NCI-H524 (cell line): ENCODE data around the gene MCC.

Source experiments
- DNase-seq, 2 experiments: peaks; one replicate each; lab custom pipeline; 2025; lab: John Stamatoyannopoulos, UW

Gene MCC

DNA sequence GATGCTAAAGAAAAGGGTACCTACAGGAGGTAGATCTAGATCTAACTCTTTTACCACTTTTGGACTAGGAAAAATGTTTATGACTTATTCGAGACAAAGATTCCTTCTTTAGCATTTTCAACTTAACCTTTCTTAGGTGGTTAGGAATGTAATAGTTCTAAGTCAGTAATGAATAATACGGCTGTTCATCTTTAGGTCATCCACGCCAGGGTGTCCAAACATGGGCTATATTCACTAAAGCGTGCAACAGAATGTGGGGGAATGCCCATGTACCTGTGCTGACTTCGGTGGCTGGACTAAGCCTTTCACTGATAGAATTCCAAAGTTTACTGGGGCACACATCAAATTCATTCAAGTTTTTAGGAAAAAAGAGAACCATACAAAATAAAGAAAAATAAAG, 218.2 kb downstream of the MCC start:
- DNase-seq = no peak

DNA sequence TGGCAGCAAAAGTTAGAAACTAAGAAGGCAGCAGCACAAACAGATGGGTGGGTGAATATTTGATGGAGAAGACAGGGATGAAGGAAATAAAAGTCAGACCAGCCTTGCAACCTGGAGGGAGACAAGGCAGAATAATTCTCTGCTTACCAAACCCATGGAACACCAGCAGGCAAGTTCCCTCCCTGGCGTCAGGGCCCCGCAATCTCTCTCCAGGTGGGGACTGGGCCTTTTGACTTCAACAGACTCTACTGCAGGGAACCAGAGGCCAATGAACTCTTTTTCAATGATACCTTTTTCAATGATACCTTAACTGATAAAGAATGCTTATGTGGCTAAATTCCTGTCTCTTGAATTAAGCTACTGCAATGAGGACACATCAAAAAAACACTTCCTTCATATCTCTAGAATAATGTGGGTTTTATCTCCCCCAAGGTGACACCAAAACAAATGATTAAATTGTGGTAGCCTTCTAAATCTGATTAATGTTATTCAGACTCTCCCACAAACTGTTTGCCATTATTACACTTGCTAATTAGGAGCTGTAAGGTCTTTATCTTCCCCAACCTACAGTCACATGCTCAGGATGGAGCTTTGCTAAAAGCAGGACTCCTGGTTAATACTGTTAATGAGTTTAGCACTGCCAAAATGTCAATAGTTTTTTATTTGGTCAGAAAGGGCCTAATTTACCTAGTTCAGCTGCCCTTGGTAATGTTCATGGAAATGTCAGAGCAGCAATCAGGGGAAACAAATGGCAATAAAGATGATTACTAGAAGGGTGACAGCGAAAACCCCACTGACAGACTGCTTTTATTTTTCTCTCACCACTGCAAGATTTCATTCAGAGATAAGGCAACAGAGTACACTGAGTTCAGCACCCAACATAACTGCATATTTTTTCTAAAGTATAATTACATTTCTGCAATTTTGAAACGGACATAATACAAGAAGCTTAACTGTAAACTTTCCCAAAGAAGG, 218.9 kb downstream of the MCC start:
- no peak for DNase-seq

DNA sequence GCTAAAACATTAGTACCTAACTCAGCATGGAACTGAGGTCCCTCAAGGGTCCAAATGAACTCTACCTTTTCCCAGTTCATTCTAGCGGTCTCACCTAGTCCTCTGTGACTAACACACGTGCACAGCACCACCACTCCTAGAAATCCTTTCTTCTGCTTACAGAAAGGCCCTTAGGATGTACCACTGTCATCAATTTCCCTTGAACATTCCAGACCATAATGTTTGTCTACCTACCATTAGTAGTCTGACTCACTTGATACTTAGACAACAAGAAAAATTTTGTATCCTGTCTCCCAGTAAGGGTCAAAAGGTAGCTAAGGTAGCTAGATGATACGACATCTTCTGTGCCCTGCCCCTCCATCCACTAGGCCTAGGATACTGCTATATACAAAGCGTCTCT, 220.0 kb downstream of the MCC start:
- no peak for DNase-seq

DNA sequence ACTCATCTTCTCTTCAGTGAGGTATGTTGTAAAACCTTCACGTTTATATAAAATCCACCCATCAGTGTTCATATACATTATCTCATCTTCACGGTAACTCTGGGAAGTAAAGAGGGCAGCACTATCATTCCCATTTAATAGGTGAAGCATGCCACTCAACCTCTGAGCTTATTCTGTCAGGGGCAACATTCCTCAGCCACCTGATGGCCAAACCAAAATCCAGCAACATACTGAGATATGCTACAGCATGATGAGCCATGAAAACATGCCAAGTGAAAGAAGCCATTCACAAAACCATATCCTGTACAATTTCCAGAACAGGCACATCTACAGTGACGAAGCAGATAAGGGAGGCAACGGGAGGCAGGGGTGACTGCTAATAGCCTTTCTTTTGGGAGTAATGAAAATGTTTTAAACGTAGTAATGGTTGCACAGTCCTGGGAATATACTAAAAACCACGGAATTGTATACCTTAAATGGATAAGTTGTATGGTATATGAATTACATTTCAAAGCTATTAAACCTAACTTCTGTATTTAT, 220.8 kb downstream of the MCC start:
- DNase-seq = no peak

DNA sequence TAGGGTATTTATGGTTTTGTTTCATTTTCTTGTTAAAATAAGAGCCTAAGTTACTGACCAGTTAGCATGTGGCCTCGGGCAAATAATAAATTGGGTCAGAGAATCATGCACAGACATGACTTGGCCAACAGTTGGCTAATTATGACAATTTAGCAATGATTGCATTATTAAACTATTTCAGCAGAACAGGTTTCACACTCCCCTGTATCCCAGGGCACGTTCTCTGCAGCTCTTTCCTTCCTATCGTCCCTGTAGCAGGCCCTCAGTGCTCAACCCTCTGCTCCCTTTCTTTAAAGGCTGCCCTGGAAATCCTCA, 221.4 kb downstream of the MCC start:
- no peak for DNase-seq

DNA sequence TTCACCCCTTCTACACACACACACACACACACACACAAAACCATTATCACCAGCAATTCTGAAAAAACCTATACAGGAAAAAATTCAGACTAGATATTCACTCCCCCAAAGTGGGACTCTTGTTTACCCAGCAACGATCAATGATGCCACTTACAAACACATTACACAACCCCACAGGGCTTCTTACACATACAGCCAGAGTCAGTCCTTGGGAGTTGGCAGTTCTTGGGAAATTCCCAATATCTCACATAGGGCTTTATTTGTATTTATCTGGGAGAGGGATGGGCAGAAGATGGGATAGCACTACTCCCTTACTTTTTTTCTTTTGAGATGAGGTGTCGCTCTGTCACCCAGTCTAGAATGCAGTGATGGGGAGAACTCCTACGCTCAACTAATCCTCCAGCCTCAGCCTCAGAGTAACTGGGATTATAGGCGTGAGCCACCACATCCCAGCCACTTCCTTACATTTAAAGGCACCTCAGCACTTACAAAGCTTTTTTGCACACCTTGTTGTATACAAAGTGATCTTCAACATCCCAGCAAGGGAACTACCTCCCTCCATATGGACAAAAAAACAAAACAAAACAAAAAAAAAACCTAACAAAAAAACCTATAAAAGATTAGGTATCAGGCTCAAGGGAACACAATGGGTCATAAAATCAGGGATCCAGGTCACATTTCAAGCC, 221.9 kb downstream of the MCC start:
- DNase-seq = no peak

DNA sequence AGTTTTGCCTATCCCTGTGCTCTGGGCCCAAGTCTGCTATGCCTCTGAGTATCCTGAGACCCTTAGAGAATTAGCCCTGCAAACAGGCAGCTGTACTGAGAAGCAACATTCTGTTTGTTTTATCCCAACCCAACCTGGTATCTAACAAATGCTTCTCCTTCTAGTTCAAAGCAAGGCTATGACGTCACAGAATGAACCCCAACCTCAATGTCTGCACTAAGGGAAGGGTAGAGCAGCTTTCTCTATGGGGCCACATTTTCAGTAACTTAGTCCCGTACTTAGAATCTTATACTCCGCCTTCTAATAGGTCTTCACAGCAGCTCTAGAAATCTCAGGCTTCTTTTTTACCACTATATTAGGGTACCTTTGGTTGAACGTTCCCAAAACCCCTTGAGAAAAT, 223.1 kb downstream of the MCC start:
- DNase-seq = no peak

DNA sequence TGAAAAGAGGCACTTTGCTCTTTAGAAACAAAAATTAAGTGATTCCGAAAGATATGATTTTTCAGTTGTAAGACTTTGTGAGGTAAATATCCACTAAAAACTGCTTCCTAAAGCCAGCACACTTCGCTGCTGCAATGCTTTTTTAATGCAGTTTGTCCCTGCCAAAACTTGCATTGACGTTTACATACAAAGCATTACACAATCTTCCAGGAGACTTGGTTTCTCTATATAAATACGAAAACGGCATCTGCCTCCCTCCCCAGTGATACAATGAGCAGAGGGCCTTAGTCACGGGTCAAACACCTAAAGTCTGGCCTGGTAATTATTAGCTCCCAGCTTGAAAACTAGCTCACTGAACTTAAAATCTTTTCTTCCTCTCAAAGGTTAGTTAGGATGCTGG, 224.2 kb downstream of the MCC start:
- no peak for DNase-seq

DNA sequence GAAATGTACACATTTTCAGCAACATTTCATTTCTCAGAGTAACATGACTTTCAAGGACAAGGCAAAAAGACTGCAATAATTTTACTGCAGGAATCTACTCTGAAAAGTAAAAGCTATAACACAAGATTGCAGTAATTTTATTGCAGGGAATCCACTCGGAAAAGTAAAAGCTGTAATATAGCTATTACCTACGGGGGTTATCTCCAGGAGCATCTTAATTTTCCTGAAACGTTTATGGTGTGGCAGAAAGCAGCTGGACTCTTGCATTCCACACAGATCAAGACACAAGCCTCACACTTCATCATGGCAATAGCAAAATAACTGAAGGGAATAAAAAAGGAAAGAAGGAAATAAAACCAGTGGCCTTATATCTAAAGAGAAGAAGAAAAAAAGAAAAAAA, 224.7 kb downstream of the MCC start:
- no peak for DNase-seq

DNA sequence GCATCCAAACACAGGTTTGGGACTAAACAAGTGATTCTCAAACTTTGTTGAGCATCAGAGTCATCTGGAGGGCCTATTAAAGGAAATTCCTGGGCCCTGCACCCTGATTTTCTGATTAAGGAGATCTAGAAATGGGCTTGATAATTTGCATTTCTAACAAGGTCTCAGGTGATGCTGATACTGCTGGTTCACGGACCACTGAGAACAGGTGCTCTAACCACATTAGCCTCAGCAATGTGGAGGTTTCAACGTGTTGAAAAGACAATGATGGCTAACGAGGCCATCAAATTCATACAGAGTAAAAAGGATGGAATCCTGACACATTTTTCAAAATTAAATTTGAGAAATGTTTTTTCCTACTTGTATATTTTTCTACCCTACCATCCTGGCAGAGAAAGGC, 225.6 kb downstream of the MCC start:
- DNase-seq = no peak

DNA sequence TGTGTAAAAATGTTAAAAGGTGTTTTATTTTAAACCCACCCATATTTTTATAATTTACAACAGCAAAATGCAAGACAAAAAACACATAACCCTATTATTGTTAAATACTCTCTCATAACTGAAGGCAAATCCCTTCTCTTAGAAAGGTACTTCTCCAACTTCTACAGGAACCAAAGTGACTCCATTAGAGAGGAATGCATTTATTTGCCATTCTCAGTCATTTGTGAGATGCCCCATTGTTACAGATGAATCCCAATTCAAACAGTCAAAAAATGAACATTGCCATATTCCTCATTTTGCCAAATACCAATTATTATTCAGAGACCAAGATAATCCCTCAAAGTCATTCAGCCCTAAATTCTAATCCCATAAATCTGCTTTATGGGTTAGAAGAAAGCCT, 229.2 kb downstream of the MCC start:
- no peak for DNase-seq

DNA sequence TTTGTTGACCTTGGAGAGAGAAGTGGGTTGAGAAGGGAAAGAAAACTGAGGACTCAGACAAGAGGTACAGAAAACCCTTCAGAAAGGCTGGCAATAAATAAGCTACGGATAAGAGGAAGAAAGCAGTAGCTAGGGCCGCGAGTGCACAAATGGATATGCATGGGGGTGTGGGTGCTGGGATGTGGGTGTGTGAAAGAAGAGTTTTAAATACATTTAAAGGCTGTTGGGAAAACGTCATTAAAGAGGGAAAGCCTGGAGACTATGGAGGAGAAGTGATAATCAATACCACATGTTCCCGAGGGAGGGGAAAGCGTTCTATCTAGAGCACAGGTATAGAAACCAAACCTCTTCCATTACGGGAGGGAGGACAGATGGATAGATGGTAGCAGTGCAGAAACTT, 230.7 kb downstream of the MCC start:
- DNase-seq = no peak

DNA sequence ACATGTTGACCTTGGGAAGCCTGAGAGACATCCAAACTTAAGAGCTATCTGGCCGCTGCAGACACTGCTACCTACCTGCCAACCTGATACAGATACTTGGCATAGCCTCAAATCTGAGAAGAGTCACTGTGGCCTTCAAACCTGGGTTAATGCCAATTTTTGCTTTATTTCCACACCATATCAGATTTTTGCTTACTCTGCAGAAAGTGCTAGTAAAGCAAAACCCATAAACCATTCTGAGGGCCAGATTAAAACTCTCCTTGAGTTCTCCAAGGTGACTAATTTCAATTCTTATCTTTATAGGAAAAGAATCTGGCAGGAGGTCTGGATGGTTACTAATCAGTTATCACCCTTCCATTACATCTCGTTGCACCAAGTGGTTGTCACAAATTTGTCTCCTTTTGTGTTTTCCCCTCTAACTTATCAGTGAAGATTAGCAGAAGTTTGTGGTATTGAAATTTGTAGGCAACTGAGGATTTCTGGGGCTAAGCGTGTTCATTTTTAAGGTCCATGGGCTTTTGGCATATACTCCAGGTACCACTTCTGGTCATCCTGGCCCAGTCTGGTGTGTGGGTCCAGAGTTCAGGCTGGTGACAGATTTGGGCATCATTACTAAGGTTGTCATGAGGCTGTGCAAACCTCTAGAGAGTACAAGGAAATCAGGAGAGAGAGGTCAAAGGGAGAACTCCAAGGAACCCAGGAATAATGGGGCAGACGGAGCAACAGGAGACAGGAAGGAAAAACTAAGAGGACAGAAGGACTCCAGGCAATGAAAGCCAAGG, 231.4 kb downstream of the MCC start:
- DNase-seq = no peak

DNA sequence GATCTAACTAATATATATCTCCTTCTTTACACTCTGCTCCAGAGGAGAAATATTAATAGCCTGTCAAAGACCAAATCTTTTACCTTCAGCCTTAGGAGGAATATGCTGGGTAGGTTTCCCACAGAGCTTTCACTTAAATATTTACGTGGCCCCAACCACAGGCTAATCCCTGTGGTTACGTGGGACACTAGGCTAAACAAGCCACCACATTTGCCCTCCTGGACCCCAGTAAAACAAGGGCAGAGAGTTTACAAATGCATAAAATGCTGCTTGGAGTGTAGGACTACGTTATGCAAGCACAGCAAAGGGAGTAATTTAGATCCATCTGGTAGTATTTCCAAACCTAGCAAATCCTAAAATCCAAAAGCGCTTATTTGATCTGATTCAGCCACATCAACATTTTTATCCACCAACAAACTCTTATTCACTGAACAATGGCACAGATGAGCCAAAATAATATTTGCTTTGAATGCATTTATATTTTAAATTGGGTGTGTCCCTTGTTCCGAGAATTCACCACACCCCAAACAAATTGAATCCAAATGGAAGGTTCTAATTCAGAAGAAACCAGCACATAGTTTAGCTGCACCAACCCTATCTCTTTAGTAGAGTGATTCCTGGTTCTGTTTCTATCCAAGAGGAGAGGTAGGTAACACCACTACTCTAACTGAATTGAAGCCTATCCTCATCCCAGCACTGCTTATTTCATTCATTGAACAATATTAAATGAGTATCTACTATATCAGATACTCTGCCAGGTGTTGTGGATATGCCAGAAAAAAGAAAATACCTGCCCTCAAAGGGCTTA, 232.5 kb downstream of the MCC start:
- DNase-seq = no peak

DNA sequence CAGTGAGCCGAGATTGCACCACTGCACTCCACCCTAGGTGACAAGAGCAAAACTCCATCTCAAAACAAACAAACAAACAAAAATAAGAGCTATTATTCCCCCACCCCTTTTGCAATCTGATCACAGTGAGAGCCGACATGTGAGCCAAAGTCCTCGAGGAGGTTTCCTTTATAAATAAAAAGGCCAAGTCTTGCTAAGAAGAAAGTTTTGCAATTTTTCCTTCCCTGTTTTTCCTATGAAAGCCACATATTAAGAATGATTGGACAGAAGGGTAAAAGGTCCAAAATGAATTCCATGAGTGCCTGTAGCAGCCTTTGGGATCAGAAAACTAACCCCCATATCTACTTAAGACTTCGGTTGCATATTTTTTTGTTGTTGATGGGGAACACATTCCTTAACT, 233.1 kb downstream of the MCC start:
- no peak for DNase-seq

DNA sequence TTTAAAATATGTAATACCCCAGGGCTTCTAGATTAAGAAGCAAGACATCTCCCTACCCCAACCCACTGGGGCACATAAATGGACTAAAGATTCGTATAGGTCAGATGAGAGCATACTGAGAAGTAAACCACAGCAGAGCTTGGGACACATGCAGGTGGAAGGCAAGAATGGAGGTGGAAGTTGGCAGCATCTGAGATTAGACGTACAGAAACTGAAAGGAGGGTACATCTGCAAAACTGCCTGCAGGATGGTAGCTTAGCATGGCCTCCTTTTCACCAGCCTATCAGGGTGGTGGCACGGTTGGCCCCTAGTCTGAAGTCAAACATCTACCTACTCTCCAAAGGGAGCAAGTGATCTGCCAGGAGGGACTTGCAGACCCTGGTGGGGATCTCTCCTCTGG, 235.2 kb downstream of the MCC start:
- DNase-seq = no peak

DNA sequence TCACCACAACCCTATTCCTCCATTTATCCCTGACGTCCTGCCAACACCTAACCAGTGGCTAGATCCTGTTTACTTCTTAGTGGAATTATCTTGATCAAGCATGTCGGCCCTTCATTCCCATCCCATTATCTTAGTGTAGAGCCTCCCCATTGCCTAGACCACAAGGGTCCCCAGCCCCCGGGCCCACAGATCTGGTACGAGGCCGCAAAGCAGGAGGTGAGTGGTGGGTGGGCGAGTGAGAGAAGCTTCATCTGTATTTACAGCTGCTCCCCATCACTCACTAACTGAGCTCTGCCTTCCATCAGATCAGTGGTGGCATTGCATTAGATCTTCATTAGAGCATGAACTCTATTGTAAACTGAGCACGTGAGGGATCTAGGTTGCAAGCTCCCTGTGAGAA, 236.2 kb downstream of the MCC start:
- no peak for DNase-seq

DNA sequence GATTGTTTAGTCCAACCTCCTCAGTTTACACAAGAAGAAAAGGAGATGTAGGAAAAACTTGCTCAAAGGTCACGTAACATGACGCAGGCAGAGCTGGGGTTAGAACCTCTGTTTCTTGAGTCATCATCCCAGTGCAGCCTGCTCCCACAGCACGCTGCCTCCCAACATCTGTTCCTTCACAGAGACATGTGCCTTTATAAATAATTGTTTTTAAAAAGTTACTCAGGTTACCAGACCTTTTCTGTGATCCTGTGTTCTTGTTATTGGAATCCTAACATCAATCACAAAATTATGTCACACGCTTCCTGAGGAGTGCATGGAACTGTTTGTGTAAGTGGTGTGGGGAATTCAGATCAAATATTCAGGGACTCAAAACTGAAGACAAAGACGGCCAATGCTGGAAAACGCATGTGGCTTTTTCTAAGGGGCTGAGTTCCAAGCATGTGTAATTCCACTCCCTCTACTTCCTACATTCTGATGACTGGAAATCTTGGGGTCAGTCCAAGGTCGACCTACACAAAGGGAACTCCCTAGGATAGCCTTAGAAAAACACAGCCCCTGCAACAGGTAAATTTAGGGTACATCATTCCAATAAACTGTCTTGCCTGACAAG, 237.8 kb downstream of the MCC start:
- DNase-seq = peak in 1 of 2 experiments; percentile 51

DNA sequence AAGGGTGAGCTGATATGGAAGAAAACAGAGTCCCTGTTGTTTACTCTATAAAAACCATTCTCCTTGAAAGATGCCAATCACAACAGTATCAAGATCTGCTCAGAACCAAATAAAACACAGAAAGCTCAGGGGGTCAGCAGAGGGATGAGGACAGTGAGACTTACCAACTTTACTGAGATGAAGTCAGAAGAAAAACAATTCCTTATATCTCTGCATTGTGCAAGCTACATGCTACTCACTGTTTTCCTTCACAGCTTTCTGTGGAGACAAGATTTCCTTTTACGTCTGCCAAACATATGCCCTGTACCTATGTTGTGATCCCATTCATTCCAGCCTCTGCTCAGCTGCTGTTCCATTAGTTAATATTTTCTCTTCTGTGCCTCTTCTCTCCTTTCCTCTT, 239.0 kb downstream of the MCC start:
- no peak for DNase-seq

DNA sequence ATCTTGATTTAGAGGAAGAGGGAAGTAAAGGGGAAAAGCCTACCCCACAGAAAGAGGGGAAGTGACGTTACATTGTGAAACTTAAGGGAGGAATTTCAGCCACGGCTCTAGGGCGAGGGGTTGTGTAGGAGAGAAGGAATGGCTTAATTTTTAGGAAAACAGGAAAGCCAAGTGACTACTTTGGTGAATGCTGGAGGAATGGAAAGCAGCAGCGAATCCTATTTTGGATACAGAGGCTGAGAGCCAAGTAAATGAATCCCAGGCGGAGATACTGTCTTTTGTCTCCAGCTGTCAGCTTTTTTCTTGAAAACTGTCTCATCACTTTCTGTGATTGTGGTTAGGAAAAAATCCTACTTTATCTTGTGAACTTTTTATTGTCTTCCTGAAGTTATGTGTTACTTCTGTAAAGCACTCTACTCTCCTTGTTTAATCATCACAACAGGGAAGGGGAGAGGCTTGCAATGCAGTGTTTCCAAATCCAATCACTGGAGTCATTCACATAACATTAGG, 241.8 kb downstream of the MCC start:
- no peak for DNase-seq
